H1 (cell line): Measurements from ENCODE around the gene PEAK1. TPM values are rescaled to one million over a fixed set of nuclear protein-coding genes. Genes with fewer than 3 reads are reported as not detected.

Source experiments
- CTCF ChIA-PET: fragments of 300-600 bp; sonication (Branson Sonifier 250); formaldehyde crosslinking; loops from one replicate; lab custom pipeline; 2021; ENCODE audit not compliant: partially characterized antibody; lab: Charles Lee
- POLR2A ChIA-PET: fragments of 300-600 bp; sonication (Branson Sonifier 250); formaldehyde crosslinking; loops from one replicate; lab custom pipeline; 2021; ENCODE audit warnings: inconsistent platforms; ENCODE audit not compliant: partially characterized antibody; lab: Charles Lee
- DNase-seq, 2 experiments: peaks; one replicate each; pipeline versions ENCODE4 v3.0.0 to v3.0.0-alpha.2; 2010 to 2022; ENCODE audit warnings: low spot score in 2 of 2, low read depth in 1 of 2, mixed read lengths in 1 of 2
- FAIRE-seq: peaks from 2 replicates; lab custom pipeline; 2011; peaks lifted over from hg19 to GRCh38; lab: Jason Lieb, UNC
- H2AFZ ChIP-seq: 2 replicates; pipeline ENCODE4 v1.8.1; 2012; ENCODE audit warnings: low read length, inconsistent platforms
- H2AK5ac ChIP-seq: 2 replicates; pipeline ENCODE4 v1.6.1; 2013; ENCODE audit warnings: low read depth, low read length
- H2BK120ac ChIP-seq: replicated peaks from 2 replicates; pipeline ENCODE3; 2013; ENCODE audit warnings: low read depth, low read length, inconsistent platforms
- H2BK12ac ChIP-seq: 2 replicates; pipeline ENCODE4 v1.6.1; 2013; ENCODE audit warnings: low read depth, low read length
- H2BK15ac ChIP-seq: 2 replicates; pipeline ENCODE4 v1.6.1; 2013; ENCODE audit warnings: low read length
- H2BK20ac ChIP-seq: 2 replicates; pipeline ENCODE4 v1.6.1; 2013; ENCODE audit warnings: low read length
- H2BK5ac ChIP-seq: 2 replicates; pipeline ENCODE4 v1.6.1; 2013; ENCODE audit warnings: low read depth, low read length
- H3K14ac ChIP-seq: 2 replicates; pipeline ENCODE4 v1.6.1; 2013; ENCODE audit warnings: inconsistent platforms; ENCODE audit not compliant: insufficient read length
- H3K18ac ChIP-seq: 2 replicates; pipeline ENCODE4 v1.6.1; 2013; ENCODE audit warnings: low read length; ENCODE audit errors: extremely low read depth
- H3K23ac ChIP-seq: 2 replicates; pipeline ENCODE4 v1.6.1; 2013; ENCODE audit warnings: inconsistent platforms; ENCODE audit not compliant: insufficient read length
- H3K23me2 ChIP-seq: 2 replicates; pipeline ENCODE4 v1.6.1; 2013; ENCODE audit warnings: low read depth, low read length
- H3K27ac ChIP-seq: 2 replicates; pipeline ENCODE4 v1.6.1; 2011; ENCODE audit warnings: low read depth, low read length, inconsistent platforms
- H3K27me3 ChIP-seq, 4 experiments: replicated peaks in 1 of 4; 1 replicate in 1 of 4; 2 replicates in 3 of 4; pipeline versions ENCODE4 v1.6.1 to v1.8.1; 2011 to 2013; ENCODE audit warnings: low read length in 3 of 4, mild to moderate bottlenecking in 3 of 4, inconsistent platforms in 2 of 4, mixed read lengths in 2 of 4, moderate library complexity in 1 of 4; ENCODE audit not compliant: control insufficient read depth in 3 of 4, insufficient read depth in 3 of 4; ENCODE audit errors: extremely low read depth in 1 of 4
- H3K36me3 ChIP-seq, 4 experiments: 2 replicates each; pipeline versions ENCODE4 v1.6.1 to v1.8.1; 2011 to 2013; ENCODE audit warnings: mild to moderate bottlenecking in 4 of 4, low read length in 3 of 4, moderate library complexity in 2 of 4, control low read depth in 1 of 4, inconsistent platforms in 1 of 4; ENCODE audit not compliant: insufficient read depth in 4 of 4, control insufficient read depth in 2 of 4
- H3K4ac ChIP-seq: replicated peaks from 2 replicates; pipeline ENCODE3; 2013; ENCODE audit warnings: low read length, low read depth, mixed read lengths, inconsistent platforms; ENCODE audit not compliant: insufficient read length
- H3K4me1 ChIP-seq, 4 experiments: replicated peaks in 1 of 4; 1 replicate in 1 of 4; 2 replicates in 3 of 4; pipeline versions ENCODE4 v1.6.1 to v1.8.1; 2011 to 2013; ENCODE audit warnings: low read length in 3 of 4, inconsistent platforms in 2 of 4, mixed read lengths in 1 of 4; ENCODE audit not compliant: insufficient read depth in 4 of 4, control insufficient read depth in 3 of 4
- H3K4me2 ChIP-seq, 2 experiments: 2 replicates each; pipeline versions ENCODE4 v1.6.1 to v1.8.1; 2011 to 2013; ENCODE audit warnings: low read depth in 2 of 2, low read length in 2 of 2, control low read depth in 1 of 2, inconsistent platforms in 1 of 2, mild to moderate bottlenecking in 1 of 2; ENCODE audit not compliant: insufficient read depth in 1 of 2
- H3K4me3 ChIP-seq, 4 experiments: fragments of 200-600, 300-600 bp in 1 of 4; sonication (generic), shearing (Covaris generic), sonication (Bioruptor Twin) in 1 of 4; 2 replicates each; pipeline versions ENCODE4 v1.5.1 to v1.8.1; 2011 to 2016; ENCODE audit warnings: low read length in 4 of 4, low read depth in 3 of 4, control low read depth in 2 of 4, inconsistent platforms in 2 of 4, mild to moderate bottlenecking in 2 of 4, mixed read lengths in 1 of 4, moderate library complexity in 1 of 4; ENCODE audit not compliant: insufficient read depth in 2 of 4; ENCODE audit errors: extremely low read depth in 1 of 4
- H3K56ac ChIP-seq: replicated peaks from 2 replicates; pipeline ENCODE3; 2013; ENCODE audit warnings: low read depth, mild to moderate bottlenecking, mixed read lengths, low read length, inconsistent platforms; ENCODE audit not compliant: insufficient read length
- H3K79me1 ChIP-seq: 2 replicates; pipeline ENCODE4 v1.6.1; 2013; ENCODE audit warnings: low read depth, low read length, control low read depth
- H3K79me2 ChIP-seq, 2 experiments: 2 replicates each; pipeline versions ENCODE4 v1.6.1 to v1.8.1; 2012 to 2013; ENCODE audit warnings: low read length in 2 of 2, mild to moderate bottlenecking in 2 of 2, inconsistent platforms in 1 of 2; ENCODE audit not compliant: insufficient read depth in 2 of 2, control insufficient read depth in 1 of 2
- H3K9ac ChIP-seq, 4 experiments: replicated peaks in 1 of 4; 1 replicate in 1 of 4; 2 replicates in 3 of 4; pipeline versions ENCODE4 v1.6.1 to v1.8.1; 2011 to 2013; ENCODE audit warnings: low read depth in 3 of 4, low read length in 3 of 4, control low read depth in 2 of 4, mild to moderate bottlenecking in 2 of 4, moderate library complexity in 2 of 4, inconsistent platforms in 1 of 4; ENCODE audit errors: extremely low read depth in 1 of 4
- H3K9me3 ChIP-seq, 2 experiments: 2 replicates each; pipeline versions ENCODE4 v1.6.1 to v1.8.1; 2012 to 2013; ENCODE audit warnings: mild to moderate bottlenecking in 2 of 2, moderate library complexity in 2 of 2, control low read depth in 1 of 2, inconsistent platforms in 1 of 2, low read depth in 1 of 2, low read length in 1 of 2, mixed read lengths in 1 of 2; ENCODE audit not compliant: insufficient read depth in 2 of 2
- H4K20me1 ChIP-seq, 2 experiments: replicated peaks in 1 of 2; 2 replicates each; pipeline versions ENCODE3 to v1.8.1; 2011 to 2013; ENCODE audit warnings: inconsistent platforms in 2 of 2, low read length in 2 of 2, mild to moderate bottlenecking in 1 of 2; ENCODE audit not compliant: insufficient read depth in 2 of 2, control insufficient read depth in 1 of 2
- H4K5ac ChIP-seq: 2 replicates; pipeline ENCODE4 v1.6.1; 2013; ENCODE audit warnings: low read length, low read depth, mixed read lengths, inconsistent platforms; ENCODE audit not compliant: insufficient read length
- H4K8ac ChIP-seq: 2 replicates; pipeline ENCODE4 v1.8.0; 2013; ENCODE audit warnings: mild to moderate bottlenecking, moderate library complexity, low read length, inconsistent platforms; ENCODE audit not compliant: insufficient read depth; ENCODE audit errors: extremely low read depth
- H4K91ac ChIP-seq: replicated peaks from 2 replicates; pipeline ENCODE3; 2013; ENCODE audit warnings: low read length, mixed read lengths, inconsistent platforms; ENCODE audit not compliant: insufficient read length
- CHD1 ChIP-seq: IDR thresholded peaks from 2 replicates; pipeline ENCODE4 v1.6.1; 2012; ENCODE audit warnings: low read depth, low read length, improper control_type of control experiment
- FOSL1 ChIP-seq: IDR thresholded peaks from 2 replicates; pipeline ENCODE4 v1.6.1; 2011; ENCODE audit warnings: mild to moderate bottlenecking, low read depth, low read length, moderate library complexity; ENCODE audit not compliant: insufficient read depth
- JUND ChIP-seq: IDR thresholded peaks from 2 replicates; pipeline ENCODE4 v1.6.1; 2011; ENCODE audit warnings: mild to moderate bottlenecking, improper control_type of control experiment, low read length
- KDM5A ChIP-seq: fragments of 200-600 bp; IDR thresholded peaks from 2 replicates; pipeline ENCODE4 v1.7.1; 2012; ENCODE audit warnings: mild to moderate bottlenecking, low read length, inconsistent platforms, mixed read lengths
- POLR2A ChIP-seq, 2 experiments: IDR thresholded peaks; 1 replicate in 1 of 2; 2 replicates in 1 of 2; pipeline ENCODE4 v1.6.1; 2011; ENCODE audit warnings: low read depth in 2 of 2, low read length in 2 of 2, mild to moderate bottlenecking in 2 of 2; ENCODE audit errors: control extremely low read depth in 1 of 2
- POLR2AphosphoS5 ChIP-seq: IDR thresholded peaks from 2 replicates; pipeline ENCODE4 v1.6.1; 2011; ENCODE audit warnings: low read depth, low read length
- RXRA ChIP-seq: IDR thresholded peaks from 2 replicates; pipeline ENCODE4 v1.6.1; 2011; ENCODE audit warnings: low read depth, mild to moderate bottlenecking, low read length, moderate library complexity; ENCODE audit not compliant: insufficient read depth
- SP2 ChIP-seq: IDR thresholded peaks from 2 replicates; pipeline ENCODE4 v1.6.1; 2012; ENCODE audit warnings: mild to moderate bottlenecking, low read length, inconsistent platforms
- ZNF274 ChIP-seq: IDR thresholded peaks from 2 replicates; pipeline ENCODE4 v1.7.0; 2012; ENCODE audit warnings: low read length, borderline replicate concordance; ENCODE audit errors: extremely low read depth
- WGBS, 2 experiments: shearing (Covaris generic) in 1 of 2; methylation state at CpG; one replicate each; pipeline versions ENCODE4 v1.1.6 to v1.1.7; 2013 to 2015; ENCODE audit warnings: low lambda C conversion rate in 2 of 2, mixed read lengths in 2 of 2, inconsistent platforms in 1 of 2, low coverage in 1 of 2, missing lambda C conversion rate in 1 of 2; ENCODE audit not compliant: insufficient replicate concordance in 2 of 2, insufficient coverage in 1 of 2, insufficient read length in 1 of 2; ENCODE audit errors: extremely low coverage in 1 of 2, missing lambda C conversion rate in 1 of 2; 5-methylcytosine and 5-hydroxymethylcytosine counted together
- polyA plus RNA-seq, 7 experiments: library from polyadenylated mRNA; depleted of rRNA in 3 of 7; stranded (reverse) in 5 of 7; unstranded in 2 of 7; fragments of >200 nt in 5 of 7; fragments of 200-250 nt in 2 of 7; gene quantifications; 1 replicate in 5 of 7; 2 replicates in 1 of 7; 4 replicates in 1 of 7; pipeline versions ENCODE4 v1.2.1 to v1.2.3, GENCODE V29; 2011 to 2013; ENCODE audit warnings: missing spikeins in 2 of 7, mixed read lengths in 2 of 7
- total RNA-seq: library from RNA; stranded (reverse); fragmentation: NEBNext Ultra II Directional; extraction: Animal tissue kit (Norgen Biotek cat#: 25700); gene quantifications from 2 replicates; pipeline ENCODE4 v1.2.1, GENCODE V29; 2021
- TF ChIP-seq, protein P1 (sequence below): IDR thresholded peaks from 2 replicates; pipeline ENCODE4 v1.6.1; 2011; ENCODE audit warnings: low read depth, mild to moderate bottlenecking, low read length; ENCODE audit not compliant: insufficient read depth

PEAK1 gene
- total and polyA plus RNA-seq, 2 of the 8 experiments (the other 6 are each of a cell fraction or from before 2014, with no cell fraction given): 8.8 to 44.8 TPM

DNA sequence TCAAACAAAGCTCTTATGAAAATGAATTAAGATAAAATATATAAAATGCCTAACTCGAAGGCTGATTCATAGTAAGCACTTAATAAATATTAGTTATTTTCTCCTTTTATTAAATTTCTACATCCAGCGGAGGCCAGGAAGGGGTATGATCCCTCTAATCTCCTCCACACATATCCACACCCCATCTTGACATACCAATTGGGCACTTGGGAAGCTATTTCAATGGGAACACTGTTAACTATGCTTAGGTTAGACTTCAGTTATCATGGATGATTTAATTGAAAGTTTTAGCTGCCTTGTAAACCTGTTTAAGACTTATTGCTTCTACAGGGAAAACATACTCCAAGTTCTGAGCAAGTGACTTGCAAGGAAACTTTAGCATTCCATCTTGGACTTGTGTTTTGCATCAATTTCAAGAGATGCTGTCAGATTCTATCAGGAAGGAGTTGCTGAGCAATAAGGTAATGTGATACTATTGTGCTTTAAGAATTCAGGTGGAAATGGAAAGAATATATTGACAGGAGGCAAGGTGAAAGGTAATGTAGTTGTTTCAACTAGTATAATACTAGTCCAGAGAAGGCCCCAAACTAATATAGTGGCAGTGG, 228.6 kb downstream of the PEAK1 start:
- no peak overlapping the region for H3K18ac ChIP-seq
- no peaks in the 10 kb centered on the region for H4K20me1 ChIP-seq
- no peak overlapping the region for H2AK5ac ChIP-seq
- no peak overlapping the region for H3K27ac ChIP-seq
- no peaks in the 10 kb centered on the region for H3K23me2 ChIP-seq
- no peak overlapping the region for H2BK15ac ChIP-seq
- H3K9ac ChIP-seq: no peak overlapping the region
- no peak for TF ChIP-seq SP2
- no peak for TF ChIP-seq ZNF274
- no peak for TF ChIP-seq POLR2AphosphoS5
- no peak for TF ChIP-seq KDM5A
- TF ChIP-seq RXRA: no peak
- TF ChIP-seq JUND: no peak
- no peak for TF ChIP-seq POLR2A (IDR thresholded peaks at IDR 0.05; ENCODE audit: control extremely low read depth in 1 of 2, low read depth in 2 of 2, low read length in 2 of 2)
- TF ChIP-seq CHD1: no peak
- TF ChIP-seq, protein P1, sequence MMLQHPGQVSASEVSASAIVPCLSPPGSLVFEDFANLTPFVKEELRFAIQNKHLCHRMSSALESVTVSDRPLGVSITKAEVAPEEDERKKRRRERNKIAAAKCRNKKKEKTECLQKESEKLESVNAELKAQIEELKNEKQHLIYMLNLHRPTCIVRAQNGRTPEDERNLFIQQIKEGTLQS: no peak
- TF ChIP-seq FOSL1: no peak
- TF ChIP-seq, all 59 proteins: peak for 0
- no peak overlapping the region for H4K5ac ChIP-seq
- no peak overlapping the region for H2BK12ac ChIP-seq
- H2BK5ac ChIP-seq: no peak overlapping the region
- 78% methylated on average over 2 of the region's 2 CpGs; no CpG with 5 or more reads in 1 of the 2 experiments for WGBS, 2 experiments
- no peaks in the 10 kb centered on the region for H3K27me3 ChIP-seq
- POLR2A ChIA-PET: no interaction called here
- H3K14ac ChIP-seq: no peak overlapping the region
- no peak overlapping the region for H4K91ac ChIP-seq
- H2AFZ ChIP-seq: no peak overlapping the region
- no peaks in the 10 kb centered on the region for H3K36me3 ChIP-seq
- no peak overlapping the region for H4K8ac ChIP-seq
- H3K4me2 ChIP-seq: no peak overlapping the region
- H2BK20ac ChIP-seq: no peak overlapping the region
- FAIRE-seq: no peak
- CTCF ChIA-PET: interaction anchor here (0.6 to 11.0 kb wide), 4 partner anchors 78 to 1369 kb away, joined by 3 to 156 read pairs (median 12); no protein-coding TSS in a partner anchor
- no peaks in the 10 kb centered on the region for H3K79me1 ChIP-seq
- H3K79me2 ChIP-seq: no peaks in the 10 kb centered on the region; a peak in 1 of 4 replicates
- H3K9me3 ChIP-seq: no peaks in the 10 kb centered on the region
- H3K4ac ChIP-seq: no peak overlapping the region
- no peak overlapping the region for H3K4me3 ChIP-seq
- H3K23ac ChIP-seq: no peak overlapping the region
- no peak overlapping the region for H3K56ac ChIP-seq
- no peak for DNase-seq
- no peak overlapping the region for H2BK120ac ChIP-seq
- H3K4me1 ChIP-seq: no peaks in the 10 kb centered on the region
